ENCODE measurements around the gene TMPRSS11F.

The TMPRSS11F gene

GRCh38 chr4:68076194-68076593 lies 53.5 kb downstream of the TMPRSS11F start:
- DNase-seq = no peak

GRCh38 chr4:68074397-68074796 lies 55.3 kb downstream of the TMPRSS11F start:
- DNase-seq = no peak

- no peak for DNase-seq
Observed at GRCh38 chr4:68070302-68070701, 59.4 kb downstream of the TMPRSS11F start.

- DNase-seq = no peak
Observed at GRCh38 chr4:68062501-68062900, 67.2 kb downstream of the TMPRSS11F start.

GRCh38 chr4:68038272-68038671 lies 91.4 kb downstream of the TMPRSS11F start:
- no peak for DNase-seq

- DNase-seq = no peak
Observed at GRCh38 chr4:68021185-68021584, 108.5 kb downstream of the TMPRSS11F start.

- DNase-seq = no peak
Observed at GRCh38 chr4:68011684-68012083, 118.0 kb downstream of the TMPRSS11F start.
